CD14-positive monocyte (primary cell): ENCODE data around the gene SEC22B. TPM values are rescaled to one million over a fixed set of nuclear protein-coding genes. Genes with fewer than 3 reads are reported as not detected.
"Not testable (repeated sequence)": the region's sequence is repeated elsewhere in the genome, so short reads cannot be mapped to it uniquely, and the experiment has no call there.

Source experiments
- DNase-seq, 3 donors: peaks; one replicate each; pipeline ENCODE4 v3.0.0-alpha.2; 2011 to 2022
- H2AFZ ChIP-seq: 2 replicates; pipeline ENCODE4 v1.6.0; 2012; ENCODE audit warnings: mild to moderate bottlenecking, low read depth, low read length, inconsistent platforms; ENCODE audit not compliant: insufficient read depth, poor library complexity, severe bottlenecking
- H3K27ac ChIP-seq, 2 donors: 1 replicate in 1 of 2; 2 replicates in 1 of 2; pipeline ENCODE4 v1.5.1; 2012 to 2013; ENCODE audit warnings: low read length in 2 of 2, control low read depth in 1 of 2, inconsistent platforms in 1 of 2, low read depth in 1 of 2, mild to moderate bottlenecking in 1 of 2
- H3K27me3 ChIP-seq, 2 donors: one replicate each; pipeline versions ENCODE4 v1.6.0 to v1.6.1; 2011 to 2013; ENCODE audit warnings: low read length in 2 of 2; ENCODE audit not compliant: control insufficient read depth in 2 of 2, insufficient read depth in 2 of 2
- H3K36me3 ChIP-seq, 2 donors: replicated peaks in 1 of 2; 1 replicate in 1 of 2; 2 replicates in 1 of 2; pipeline versions ENCODE4 v1.5.1 to v1.6.1; 2012 to 2013; ENCODE audit warnings: low read length in 2 of 2, control low read depth in 1 of 2, inconsistent platforms in 1 of 2, mild to moderate bottlenecking in 1 of 2; ENCODE audit not compliant: insufficient read depth in 2 of 2, control insufficient read depth in 1 of 2
- H3K4me1 ChIP-seq, 2 donors: 1 replicate in 1 of 2; 2 replicates in 1 of 2; pipeline versions ENCODE4 v1.5.1 to v1.6.1; 2012 to 2013; ENCODE audit warnings: low read length in 2 of 2, control low read depth in 1 of 2, inconsistent platforms in 1 of 2, mild to moderate bottlenecking in 1 of 2, moderate library complexity in 1 of 2; ENCODE audit not compliant: insufficient read depth in 2 of 2, control insufficient read depth in 1 of 2
- H3K4me2 ChIP-seq: replicated peaks from 2 replicates; pipeline ENCODE3; 2012; ENCODE audit warnings: low read length, moderate library complexity, mild to moderate bottlenecking; ENCODE audit not compliant: poor library complexity, severe bottlenecking; ENCODE audit errors: extremely low read depth
- H3K4me3 ChIP-seq, 3 experiments: fragments of 200-600 bp in 1 of 3; sonication (generic) in 1 of 3; replicated peaks in 1 of 3; 1 replicate in 2 of 3; 2 replicates in 1 of 3; pipeline ENCODE4 v1.5.1; 2011 to 2013; ENCODE audit warnings: low read length in 3 of 3, mild to moderate bottlenecking in 3 of 3, control low read depth in 2 of 3, low read depth in 2 of 3, inconsistent platforms in 1 of 3, moderate library complexity in 1 of 3
- H3K79me2 ChIP-seq: 2 replicates; pipeline ENCODE4 v1.6.0; 2012; ENCODE audit warnings: mild to moderate bottlenecking, control low read depth, inconsistent platforms, low read length, moderate library complexity; ENCODE audit not compliant: insufficient read depth
- H3K9ac ChIP-seq: 2 replicates; pipeline ENCODE4 v1.6.0; 2017; ENCODE audit warnings: low read length, mild to moderate bottlenecking; ENCODE audit not compliant: insufficient read depth, poor library complexity, severe bottlenecking
- H3K9me3 ChIP-seq, 2 donors: replicated peaks in 1 of 2; 1 replicate in 1 of 2; 2 replicates in 1 of 2; pipeline versions ENCODE4 v1.5.1 to v1.6.1; 2012 to 2013; ENCODE audit warnings: low read length in 2 of 2, control low read depth in 1 of 2; ENCODE audit not compliant: control insufficient read depth in 1 of 2, insufficient read depth in 1 of 2
- H4K20me1 ChIP-seq: 2 replicates; pipeline ENCODE4 v1.6.0; 2012; ENCODE audit warnings: mild to moderate bottlenecking, low read length, control low read depth, moderate library complexity; ENCODE audit not compliant: insufficient read depth
- H3K27ac Mint-ChIP-seq, 7 donors: one replicate each; pipeline ENCODE4 v1.8.0; 2020; ENCODE audit warnings: mild to moderate bottlenecking in 7 of 7, mixed read lengths in 7 of 7, moderate library complexity in 6 of 7, inconsistent platforms in 2 of 7
- H3K27me3 Mint-ChIP-seq, 3 donors: one replicate each; pipeline ENCODE4 v1.8.0; 2021 to 2022; ENCODE audit warnings: low read depth in 3 of 3, mild to moderate bottlenecking in 3 of 3, mixed read lengths in 3 of 3, moderate library complexity in 3 of 3, inconsistent platforms in 1 of 3
- H3K36me3 Mint-ChIP-seq, 2 donors: one replicate each; pipeline ENCODE4 v1.8.0; 2020; ENCODE audit warnings: mixed read lengths in 2 of 2, inconsistent platforms in 1 of 2, mild to moderate bottlenecking in 1 of 2
- H3K4me1 Mint-ChIP-seq: one replicate; pipeline ENCODE4 v1.8.0; 2020; ENCODE audit warnings: mild to moderate bottlenecking, mixed read lengths
- H3K4me3 Mint-ChIP-seq, 2 donors: one replicate each; pipeline ENCODE4 v1.8.0; 2020; ENCODE audit warnings: mild to moderate bottlenecking in 2 of 2, mixed read lengths in 2 of 2, moderate library complexity in 1 of 2
- H3K9me3 Mint-ChIP-seq, 7 donors: one replicate each; pipeline ENCODE4 v1.8.0; 2020 to 2022; ENCODE audit warnings: mixed read lengths in 7 of 7, mild to moderate bottlenecking in 6 of 7, moderate library complexity in 6 of 7, inconsistent platforms in 2 of 7
- WGBS: methylation state at CpG from one replicate; pipeline ENCODE4 v1.1.5; 2013; ENCODE audit warnings: missing lambda C conversion rate; ENCODE audit not compliant: insufficient coverage; 5-methylcytosine and 5-hydroxymethylcytosine counted together
- intact Hi-C, 2 donors: fragments of 100-400 bp; cut with micrococcal nuclease; formaldehyde crosslinking; loops; one replicate each; pipeline versions ENCODE4 v1.15.0 to v1.15.1; 2023
- polyA plus RNA-seq, 3 donors: library from polyadenylated mRNA; depleted of rRNA in 1 of 3; unstranded in 2 of 3; stranded (reverse) in 1 of 3; fragments of 300-500 nt in 2 of 3; fragments of >200 nt in 1 of 3; fragmentation: Illumina TruSeq in 2 of 3; gene quantifications; 1 replicate in 2 of 3; 2 replicates in 1 of 3; pipeline ENCODE4 v1.2.3, GENCODE V29; 2012 to 2021

Gene SEC22B
- polyA plus RNA-seq, 3 donors: 10.1 to 23.5 (median 18.9) TPM

DNA sequence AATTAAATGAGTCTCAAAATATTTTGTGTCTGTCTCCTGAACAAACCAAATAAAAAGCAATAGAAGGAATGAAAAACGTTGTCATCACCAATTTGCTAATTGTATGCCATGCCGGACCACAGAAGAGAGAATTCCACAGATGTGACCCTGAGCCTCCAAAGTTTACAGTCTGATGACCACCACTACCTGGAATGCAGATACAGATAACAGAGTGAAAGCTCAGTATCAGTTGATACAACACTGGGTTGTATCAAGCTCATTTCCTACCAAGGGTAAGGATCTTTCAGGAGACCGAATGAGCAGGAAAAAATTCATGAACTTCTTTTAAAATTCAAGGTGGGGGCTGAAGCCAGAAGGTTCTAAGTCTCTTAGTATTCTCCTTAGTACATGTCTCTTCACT, 64.5 kb downstream of the SEC22B start:
- H3K4me1 Mint-ChIP-seq, H3K27ac Mint-ChIP-seq, H3K27me3 Mint-ChIP-seq, H3K9me3 ChIP-seq, H3K27ac ChIP-seq, intact Hi-C loops, H3K36me3 Mint-ChIP-seq, H3K9ac ChIP-seq, H3K4me3 Mint-ChIP-seq, H2AFZ ChIP-seq, H3K36me3 ChIP-seq, H4K20me1 ChIP-seq, H3K9me3 Mint-ChIP-seq, H3K4me2 ChIP-seq, H3K27me3 ChIP-seq, H3K79me2 ChIP-seq, H3K4me1 ChIP-seq, H3K4me3 ChIP-seq, DNase-seq: not testable (repeated sequence)
- no CpG with 5 or more reads among the region's 3 CpGs for WGBS

DNA sequence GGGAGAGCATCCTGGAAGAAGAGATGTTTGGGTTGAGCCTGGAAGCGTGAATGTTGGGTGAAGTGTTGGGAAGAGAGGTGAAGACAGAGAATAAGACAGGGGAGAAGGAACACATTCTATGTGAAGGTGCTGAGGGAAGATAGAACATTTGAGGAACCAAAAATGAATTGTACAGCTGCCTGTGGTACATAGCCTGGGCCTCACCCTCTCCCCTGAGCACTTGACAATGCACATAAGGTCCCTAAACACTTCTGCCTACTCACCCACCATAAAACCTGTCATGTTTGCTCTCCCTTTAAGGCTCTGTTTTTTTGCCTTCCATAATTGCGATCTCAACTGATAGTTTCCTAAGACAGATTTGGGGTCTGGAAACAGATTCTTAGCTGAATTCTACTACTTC, 65.3 kb downstream of the SEC22B start:
- H3K79me2 ChIP-seq, intact Hi-C loops, H3K4me3 Mint-ChIP-seq, H3K9ac ChIP-seq, H3K27ac ChIP-seq, H2AFZ ChIP-seq, H3K9me3 ChIP-seq, H3K27me3 Mint-ChIP-seq, H3K4me2 ChIP-seq, H3K36me3 ChIP-seq, H3K27ac Mint-ChIP-seq, H4K20me1 ChIP-seq, H3K9me3 Mint-ChIP-seq, H3K4me1 ChIP-seq, H3K36me3 Mint-ChIP-seq, H3K4me3 ChIP-seq, H3K27me3 ChIP-seq, DNase-seq, H3K4me1 Mint-ChIP-seq: not testable (repeated sequence)
- no CpG with 5 or more reads among the region's 2 CpGs for WGBS

DNA sequence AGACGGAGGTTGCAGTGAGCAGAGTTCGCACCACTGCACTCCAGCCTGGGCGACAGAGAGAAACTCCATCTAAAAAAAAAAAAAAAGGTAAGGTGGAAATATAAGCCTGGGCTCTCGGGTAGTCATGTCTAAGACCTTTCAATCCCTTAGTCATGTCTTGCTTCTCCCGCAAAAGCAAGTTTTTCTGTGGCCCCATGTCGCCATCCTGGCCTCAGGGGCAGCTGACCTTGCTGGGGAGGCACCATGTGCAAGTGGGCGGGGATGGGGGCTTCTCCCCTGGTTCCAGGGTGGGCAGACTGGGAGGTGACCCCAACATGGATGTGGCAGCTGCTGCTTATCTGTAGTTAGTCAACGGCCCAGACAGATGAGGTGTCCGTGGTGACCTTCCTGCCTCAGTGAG, 66.7 kb downstream of the SEC22B start:
- H3K36me3 Mint-ChIP-seq, H3K9ac ChIP-seq, H3K4me1 Mint-ChIP-seq, H3K9me3 Mint-ChIP-seq, H3K36me3 ChIP-seq, H3K27ac ChIP-seq, DNase-seq, H3K9me3 ChIP-seq, H3K4me3 ChIP-seq, H4K20me1 ChIP-seq, H2AFZ ChIP-seq, H3K79me2 ChIP-seq, H3K27me3 Mint-ChIP-seq, intact Hi-C loops, H3K27me3 ChIP-seq, H3K27ac Mint-ChIP-seq, H3K4me2 ChIP-seq, H3K4me3 Mint-ChIP-seq: not testable (repeated sequence)
- no CpG with 5 or more reads among the region's 9 CpGs for WGBS
- peaks cover 11 to 12% of the 10 kb centered on the region in 2 donors for H3K4me1 ChIP-seq

DNA sequence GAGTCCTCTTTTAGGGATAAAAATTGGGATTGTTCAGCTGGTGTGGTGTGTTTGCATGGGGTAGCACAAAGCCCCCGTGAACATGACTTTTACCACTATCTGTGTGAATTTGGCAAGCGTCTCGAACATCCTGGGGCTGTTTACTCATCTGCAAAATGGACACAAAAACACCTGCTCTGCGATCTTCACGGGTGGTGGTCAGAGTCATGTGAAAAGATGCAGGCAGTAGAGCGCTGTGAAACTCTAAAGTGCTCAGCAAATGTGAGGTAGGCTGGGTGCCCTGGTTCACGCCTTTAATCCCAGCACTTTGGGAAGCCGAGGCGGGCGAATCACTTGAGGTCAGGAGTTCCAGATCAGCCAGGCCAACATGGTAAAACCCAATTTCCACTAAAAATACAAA, 67.1 kb downstream of the SEC22B start:
- H4K20me1 ChIP-seq, H3K36me3 Mint-ChIP-seq, H3K4me3 Mint-ChIP-seq, H3K27ac ChIP-seq, DNase-seq, H3K4me2 ChIP-seq, H3K27me3 Mint-ChIP-seq, H3K27ac Mint-ChIP-seq, H3K36me3 ChIP-seq, H3K27me3 ChIP-seq, H3K79me2 ChIP-seq, H3K4me1 Mint-ChIP-seq, H3K9me3 ChIP-seq, H2AFZ ChIP-seq, H3K9me3 Mint-ChIP-seq, H3K9ac ChIP-seq, intact Hi-C loops, H3K4me3 ChIP-seq: not testable (repeated sequence)
- H3K4me1 ChIP-seq: peaks cover 11 to 17% of the 10 kb centered on the region in 2 donors
- WGBS: no CpG with 5 or more reads among the region's 10 CpGs
